Activated naive CD4-positive, alpha-beta T cell treated with anti-CD3 and anti-CD28 coated beads, Interleukin-2, amount 50 U/mL, for 16 hours (primary cell): Measurements from ENCODE around the gene TIAM1.

Experiments used
- DNase-seq: peaks from one replicate; pipeline ENCODE4 v3.0.0-alpha.2; 2020

The TIAM1 gene

DNA sequence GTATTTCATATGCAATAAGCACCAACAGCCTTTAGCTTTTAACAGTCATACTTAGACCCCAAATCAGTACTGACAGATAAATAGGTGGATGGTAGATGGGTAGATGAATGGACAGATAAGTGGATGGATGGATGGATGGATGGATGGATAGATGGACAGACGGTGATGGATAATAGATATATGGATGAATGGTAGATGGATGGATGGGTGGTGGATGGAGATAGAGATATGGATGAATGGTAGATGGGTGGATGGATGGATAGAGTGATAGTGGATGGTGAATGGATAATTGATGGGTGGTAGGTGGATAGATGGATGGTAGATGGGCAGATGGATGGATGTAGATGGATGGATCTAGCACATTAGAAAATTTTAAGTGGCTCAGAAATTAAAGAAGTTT lies 62.5 kb downstream of the TIAM1 start:
- DNase-seq, result no peak

- DNase-seq, result no peak
Observed at GRCh38 chr21:31279986-31280385, 64.1 kb downstream of the TIAM1 start.

GRCh38 chr21:31279214-31279613 lies 64.8 kb downstream of the TIAM1 start:
- no peak for DNase-seq

- DNase-seq, result no peak
Observed at GRCh38 chr21:31278511-31279130, 65.4 kb downstream of the TIAM1 start.

DNA sequence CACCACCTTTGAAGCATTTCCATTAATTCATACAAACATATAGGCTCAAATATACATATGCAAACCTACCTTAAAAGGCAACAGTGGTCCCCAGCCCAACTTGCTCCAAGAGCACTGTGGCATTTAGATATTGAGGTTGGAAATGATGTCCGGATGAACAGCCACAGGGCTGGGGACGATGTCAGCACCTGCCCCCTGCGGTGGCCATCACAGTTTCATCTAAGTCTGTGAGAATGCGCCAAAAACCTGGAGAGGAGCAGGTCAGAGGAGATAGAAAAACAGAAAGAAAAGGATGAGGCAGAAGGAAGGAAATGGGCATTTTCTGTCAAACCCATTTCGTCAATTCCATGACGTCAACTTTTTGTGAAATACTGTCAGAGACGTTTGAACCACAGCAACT lies 67.4 kb downstream of the TIAM1 start:
- no peak for DNase-seq

GRCh38 chr21:31275901-31276300 lies 68.2 kb downstream of the TIAM1 start:
- no peak for DNase-seq

DNA sequence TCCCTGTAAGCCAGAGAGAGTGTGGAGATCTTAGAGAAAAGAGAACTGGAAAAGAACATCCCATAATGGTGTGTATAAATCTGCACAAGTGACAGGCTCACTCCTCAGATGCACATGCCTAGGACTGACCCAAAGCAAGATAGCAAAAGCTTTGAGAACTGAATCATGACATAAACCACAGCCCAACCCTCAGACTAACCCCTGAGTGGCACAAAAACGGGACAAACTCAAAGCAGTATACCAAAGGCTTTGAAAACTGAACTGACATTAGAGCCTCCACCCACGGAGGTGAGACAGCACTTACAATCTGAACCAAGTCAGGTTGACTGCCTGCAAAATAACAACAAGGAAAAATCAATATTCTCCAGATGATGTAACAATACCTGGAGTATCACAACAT lies 70.8 kb downstream of the TIAM1 start:
- DNase-seq, result no peak

GRCh38 chr21:31268090-31268489 lies 76.0 kb downstream of the TIAM1 start:
- DNase-seq, result no peak

DNA sequence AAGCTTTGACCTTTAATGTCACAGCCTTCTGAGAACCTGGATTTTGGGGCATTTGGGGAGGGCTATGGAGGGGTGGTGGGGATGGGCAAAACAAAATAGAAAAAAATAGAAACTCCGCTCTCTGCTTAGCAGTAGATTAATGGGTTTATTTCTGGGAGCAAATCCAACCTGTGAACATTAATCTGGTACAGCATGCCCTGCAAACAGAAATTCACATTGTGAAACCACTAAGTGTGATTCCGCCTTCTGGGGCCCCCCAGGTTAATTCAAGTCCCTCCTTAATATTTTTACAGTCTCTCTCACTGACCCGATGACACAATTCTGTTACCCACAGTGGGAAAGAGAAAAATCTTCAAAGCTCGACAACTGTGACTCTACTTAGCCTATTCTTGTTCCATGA lies 76.4 kb downstream of the TIAM1 start:
- no peak for DNase-seq

DNA sequence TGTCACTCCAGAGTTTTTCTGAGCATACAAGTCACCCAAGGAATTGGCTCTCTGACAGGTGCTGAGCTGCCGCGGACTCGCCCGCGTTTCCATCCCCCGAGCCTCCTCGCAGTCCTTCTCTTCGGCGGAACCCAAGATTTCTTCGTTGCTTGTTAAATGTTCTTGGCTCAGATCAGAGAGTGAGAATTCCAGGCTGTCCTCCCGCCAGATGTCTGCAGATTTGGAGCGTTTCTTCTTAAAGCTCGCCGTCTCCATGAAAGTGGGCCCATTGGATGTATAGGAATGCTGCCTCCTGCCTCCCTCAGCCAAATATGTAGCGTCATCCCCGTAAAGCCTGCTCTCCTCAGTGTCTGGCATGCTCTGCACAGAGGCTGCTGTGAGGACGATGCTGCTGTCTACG lies 77.8 kb downstream of the TIAM1 start:
- DNase-seq, result no peak

- no peak for DNase-seq
Observed at GRCh38 chr21:31265366-31266013, 78.6 kb downstream of the TIAM1 start.

- no peak for DNase-seq
Observed at GRCh38 chr21:31264574-31264973, 79.5 kb downstream of the TIAM1 start.

GRCh38 chr21:31262728-31263127 lies 81.3 kb downstream of the TIAM1 start:
- DNase-seq, result no peak

GRCh38 chr21:31261759-31262158 lies 82.3 kb downstream of the TIAM1 start:
- no peak for DNase-seq

DNA sequence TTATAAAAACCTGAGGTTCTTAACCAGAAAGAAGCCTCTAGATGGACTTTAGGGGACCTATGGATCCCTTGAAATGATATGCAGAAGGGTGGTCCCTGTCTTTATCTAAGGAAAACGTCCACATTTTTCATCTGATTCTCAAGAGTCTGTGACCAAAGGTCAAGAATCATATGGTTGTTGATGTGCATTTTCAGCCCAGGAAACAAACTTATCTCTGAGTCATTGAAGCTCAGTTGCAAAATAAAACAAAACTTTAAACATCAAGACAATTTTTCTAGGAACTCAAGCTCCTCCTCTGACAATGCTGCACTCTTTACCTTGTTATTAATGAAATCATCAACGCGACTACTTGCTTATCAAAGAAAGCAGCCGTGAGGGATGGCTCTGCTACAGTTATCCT lies 83.3 kb downstream of the TIAM1 start:
- DNase-seq, result no peak

DNA sequence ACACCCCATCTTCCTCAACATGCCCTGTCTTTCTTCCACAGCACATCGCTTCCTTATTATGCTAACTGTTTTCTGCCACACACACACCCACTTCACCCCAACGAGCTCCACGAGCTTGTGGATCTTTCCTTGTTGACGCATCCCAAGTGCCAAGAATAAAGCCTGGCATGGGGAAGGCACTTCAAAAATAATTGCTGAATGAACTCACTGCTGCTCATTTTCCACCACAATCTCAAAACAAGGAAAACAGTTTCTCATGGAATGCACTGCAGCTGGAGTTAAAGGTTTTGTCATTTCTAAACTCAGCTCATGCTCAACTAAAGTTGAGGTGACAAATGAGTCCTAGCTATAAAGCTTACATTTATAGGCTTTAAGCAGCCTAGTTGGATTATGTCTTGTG lies 86.0 kb downstream of the TIAM1 start:
- no peak for DNase-seq

- DNase-seq, result no peak
Observed at GRCh38 chr21:31257265-31257664, 86.8 kb downstream of the TIAM1 start.

GRCh38 chr21:31255896-31256295 lies 88.2 kb downstream of the TIAM1 start:
- DNase-seq, result no peak

DNA sequence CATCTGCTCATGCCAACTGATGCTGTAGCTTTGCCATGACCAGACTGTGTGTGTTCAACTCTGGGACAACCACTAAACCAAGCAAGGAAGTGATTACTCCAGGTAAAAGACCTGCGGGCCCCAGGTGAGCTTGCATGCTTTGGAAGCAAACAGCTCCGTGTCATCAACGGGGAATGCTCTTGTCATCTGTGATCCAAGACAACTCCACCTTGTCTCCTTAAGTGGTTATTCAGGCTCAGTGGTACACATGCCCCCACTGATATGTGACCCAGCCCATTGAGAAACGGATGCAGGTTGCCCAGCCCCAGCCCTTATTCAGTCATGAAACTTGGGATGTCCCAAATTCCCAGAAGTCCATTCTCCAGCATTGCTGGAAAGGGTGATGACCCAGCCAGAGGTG lies 89.0 kb downstream of the TIAM1 start:
- DNase-seq, result no peak

DNA sequence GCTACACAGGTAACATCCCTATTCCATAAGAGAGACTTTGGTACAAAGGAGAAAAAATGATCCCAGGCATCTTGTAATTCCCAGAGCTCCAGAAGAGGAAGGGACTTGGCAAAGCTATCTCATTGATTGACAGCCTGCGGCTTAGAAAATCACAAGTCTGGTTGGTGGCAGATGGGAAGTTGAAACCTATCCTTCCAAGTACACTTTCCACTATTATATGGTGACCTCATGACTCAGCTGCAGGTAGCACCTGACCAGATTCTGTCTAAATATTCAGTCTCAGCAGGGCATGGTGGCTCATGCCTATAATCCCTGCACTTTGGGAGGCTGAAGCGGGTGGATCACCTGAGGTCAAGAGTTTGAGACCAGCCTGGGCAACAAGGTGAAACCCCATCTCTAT lies 89.9 kb downstream of the TIAM1 start:
- DNase-seq, result no peak

GRCh38 chr21:31253684-31254083 lies 90.4 kb downstream of the TIAM1 start:
- DNase-seq, result no peak

DNA sequence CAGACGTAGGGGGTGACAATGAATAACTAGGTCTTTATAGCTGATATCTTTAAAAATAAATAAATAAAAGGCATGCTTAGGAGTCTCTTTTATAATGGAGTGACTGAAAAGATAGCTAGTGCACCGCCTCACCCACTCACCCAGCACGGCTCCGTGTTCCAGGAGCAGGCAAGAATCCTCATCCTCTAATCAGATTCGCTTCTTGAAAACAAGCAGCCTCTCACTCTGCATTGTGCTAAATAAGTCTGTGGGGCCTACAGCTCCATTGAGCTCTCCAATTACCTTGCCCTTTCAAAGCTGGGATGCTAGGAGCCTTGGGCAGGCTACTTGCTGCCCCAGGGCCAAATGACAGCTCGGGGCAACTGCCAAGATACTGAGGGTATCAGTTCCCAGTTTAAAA lies 91.5 kb downstream of the TIAM1 start:
- DNase-seq, result no peak

DNA sequence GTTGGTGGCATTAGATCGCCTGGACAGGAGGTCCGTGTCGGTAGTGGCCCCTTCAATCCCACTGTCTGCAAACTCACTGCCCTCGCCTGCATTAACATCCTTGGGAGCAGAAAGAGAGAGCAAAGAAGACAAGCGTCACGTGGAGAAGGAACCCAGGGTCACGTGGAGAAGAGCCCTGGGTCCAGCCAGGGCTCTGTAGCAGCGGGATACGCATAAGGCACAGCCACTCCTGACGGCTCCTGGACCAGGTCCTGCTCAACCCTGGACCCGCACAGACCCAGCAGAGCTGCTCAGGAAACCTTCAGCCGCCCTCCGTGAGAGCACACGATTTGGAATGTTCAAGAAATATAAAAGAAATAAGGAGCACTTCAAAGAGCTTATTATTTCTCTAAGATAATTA lies 92.0 kb downstream of the TIAM1 start:
- no peak for DNase-seq

GRCh38 chr21:31251686-31252085 lies 92.4 kb downstream of the TIAM1 start:
- no peak for DNase-seq

GRCh38 chr21:31248598-31248997 lies 95.5 kb downstream of the TIAM1 start:
- no peak for DNase-seq
